Mesendoderm (in vitro differentiated cells): Measurements from ENCODE around the gene PCDHGB7.
"Not testable (repeated sequence)": the region's sequence is repeated elsewhere in the genome, so short reads cannot be mapped to it uniquely, and the experiment has no call there.

Experiments used
- DNase-seq: peaks from one replicate; pipeline ENCODE4 v3.0.0; 2013
- H2AK5ac ChIP-seq: 2 replicates; pipeline ENCODE4 v1.6.1; 2013; ENCODE audit warnings: low read length, inconsistent platforms
- H2BK120ac ChIP-seq: 2 replicates; pipeline ENCODE4 v1.6.1; 2013; ENCODE audit warnings: low read depth, mild to moderate bottlenecking, low read length, moderate library complexity, mixed read lengths
- H2BK15ac ChIP-seq: replicated peaks from 2 replicates; pipeline ENCODE4 v1.6.1; 2013; ENCODE audit warnings: low read depth, mild to moderate bottlenecking, moderate library complexity
- H2BK5ac ChIP-seq: 2 replicates; pipeline ENCODE4 v1.6.1; 2013; ENCODE audit warnings: low read length, inconsistent platforms
- H3K18ac ChIP-seq: 2 replicates; pipeline ENCODE4 v1.6.1; 2013; ENCODE audit warnings: mild to moderate bottlenecking, low read length, mixed read lengths
- H3K23ac ChIP-seq: one replicate; pipeline ENCODE4 v1.6.1; 2013; ENCODE audit warnings: low read length
- H3K27ac ChIP-seq: 2 replicates; pipeline ENCODE4 v1.5.1; 2013; ENCODE audit warnings: low read depth, mild to moderate bottlenecking, inconsistent platforms, low read length, moderate library complexity
- H3K27me3 ChIP-seq: 2 replicates; pipeline ENCODE4 v1.6.1; 2013; ENCODE audit warnings: low read length, control low read depth, mild to moderate bottlenecking, inconsistent platforms; ENCODE audit not compliant: insufficient read depth, poor library complexity
- H3K36me3 ChIP-seq: 2 replicates; pipeline ENCODE4 v1.6.1; 2013; ENCODE audit warnings: low read length, inconsistent platforms; ENCODE audit not compliant: control insufficient read depth, insufficient read depth
- H3K4ac ChIP-seq: one replicate; pipeline ENCODE4 v1.6.1; 2013; ENCODE audit warnings: low read depth, mild to moderate bottlenecking, low read length, moderate library complexity
- H3K4me1 ChIP-seq: 2 replicates; pipeline ENCODE4 v1.6.1; 2013; ENCODE audit warnings: low read depth, low read length, inconsistent platforms; ENCODE audit not compliant: control insufficient read depth
- H3K4me2 ChIP-seq: 2 replicates; pipeline ENCODE4 v1.6.1; 2013; ENCODE audit warnings: low read length
- H3K4me3 ChIP-seq: 2 replicates; pipeline ENCODE4 v1.5.1; 2013; ENCODE audit warnings: mild to moderate bottlenecking, low read length
- H3K56ac ChIP-seq: one replicate; pipeline ENCODE4 v1.6.1; 2013; ENCODE audit warnings: low read length
- H3K79me1 ChIP-seq: 2 replicates; pipeline ENCODE4 v1.6.1; 2013; ENCODE audit warnings: low read length, inconsistent platforms
- H3K79me2 ChIP-seq: 2 replicates; pipeline ENCODE4 v1.6.1; 2013; ENCODE audit warnings: mild to moderate bottlenecking, low read length; ENCODE audit not compliant: control insufficient read depth, insufficient read depth
- H3K9ac ChIP-seq: 2 replicates; pipeline ENCODE4 v1.6.1; 2013; ENCODE audit warnings: low read length, inconsistent platforms
- H4K5ac ChIP-seq: one replicate; pipeline ENCODE4 v1.6.1; 2013; ENCODE audit warnings: low read length
- H4K8ac ChIP-seq: one replicate; pipeline ENCODE4 v1.6.1; 2013; ENCODE audit warnings: low read depth, mild to moderate bottlenecking, control low read depth, low read length, moderate library complexity
- WGBS: extraction: QIAGEN DNeasy Blood & Tissue Kit; methylation state at CpG from one replicate; pipeline ENCODE4 v1.1.7; 2013; ENCODE audit warnings: low lambda C conversion rate, missing lambda C conversion rate; ENCODE audit not compliant: insufficient coverage; ENCODE audit errors: extremely low coverage; 5-methylcytosine and 5-hydroxymethylcytosine counted together

PCDHGB7 gene

DNA sequence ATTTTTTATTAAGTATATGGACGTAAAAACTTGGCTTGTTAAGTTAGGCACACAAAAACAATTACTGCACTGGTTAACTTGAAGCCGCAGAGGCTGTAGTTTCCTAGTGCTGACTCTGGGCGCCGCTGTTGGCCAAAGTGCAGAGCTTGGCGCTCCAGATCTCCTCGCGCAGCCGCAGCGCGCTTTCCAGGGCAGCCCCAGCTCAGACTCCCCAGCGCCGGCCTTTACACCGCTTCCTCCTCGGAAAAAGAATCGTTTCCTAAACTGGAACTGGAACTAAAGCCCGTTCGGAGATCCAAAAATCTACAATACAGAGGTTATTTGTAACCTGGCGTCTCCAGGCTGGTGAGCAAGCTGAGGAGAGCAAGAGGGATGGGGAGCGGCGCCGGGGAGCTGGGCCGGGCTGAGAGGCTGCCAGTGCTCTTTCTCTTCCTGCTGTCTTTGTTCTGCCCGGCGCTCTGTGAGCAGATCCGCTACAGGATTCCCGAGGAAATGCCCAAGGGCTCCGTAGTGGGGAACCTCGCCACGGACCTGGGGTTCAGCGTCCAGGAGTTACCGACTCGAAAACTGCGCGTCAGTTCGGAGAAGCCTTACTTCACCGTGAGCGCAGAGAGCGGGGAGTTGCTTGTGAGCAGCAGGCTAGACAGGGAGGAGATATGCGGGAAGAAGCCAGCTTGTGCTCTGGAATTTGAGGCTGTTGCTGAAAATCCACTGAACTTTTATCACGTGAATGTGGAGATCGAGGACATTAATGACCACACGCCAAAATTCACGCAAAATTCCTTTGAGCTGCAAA lies 19.5 kb upstream of the PCDHGB7 start, which contains the start of gene PCDHGB5:
PCDHGB5 (plus strand) TSS at position 192 of the 796 bp plus-strand sequence; CDS start at position 373, 181 bp downstream.
- H3K4me2 ChIP-seq, H3K27me3 ChIP-seq, H2BK120ac ChIP-seq, H3K4ac ChIP-seq, H3K18ac ChIP-seq, DNase-seq, H3K56ac ChIP-seq, H4K5ac ChIP-seq, H3K9ac ChIP-seq, H3K79me1 ChIP-seq, H2BK5ac ChIP-seq, H3K4me1 ChIP-seq, H3K27ac ChIP-seq, H3K23ac ChIP-seq, H2AK5ac ChIP-seq, H4K8ac ChIP-seq, H3K36me3 ChIP-seq, H2BK15ac ChIP-seq, H3K4me3 ChIP-seq, H3K79me2 ChIP-seq: not testable (repeated sequence)
- WGBS, result 100% methylated on average over 1 of the region's 43 CpGs

DNA sequence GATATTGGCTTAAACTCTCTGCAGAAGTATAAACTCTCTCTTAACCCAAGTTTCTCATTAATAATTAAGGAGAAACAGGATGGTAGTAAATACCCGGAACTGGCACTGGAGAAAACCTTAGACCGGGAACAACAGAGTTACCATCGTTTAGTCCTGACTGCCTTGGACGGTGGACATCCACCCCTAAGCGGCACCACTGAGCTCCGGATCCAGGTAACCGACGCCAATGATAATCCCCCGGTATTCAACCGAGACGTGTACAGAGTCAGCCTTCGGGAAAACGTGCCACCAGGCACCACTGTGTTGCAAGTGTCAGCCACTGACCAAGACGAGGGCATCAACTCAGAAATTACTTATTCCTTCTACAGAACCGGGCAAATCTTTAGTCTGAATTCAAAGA lies 18.9 kb upstream of the PCDHGB7 start:
- Histone ChIP-seq H2BK15ac (no peak overlapping the region), H2BK5ac (no peak overlapping the region), H3K27me3 (no peaks in the 10 kb centered on the region), H3K4me3 (no peak overlapping the region), H3K23ac (no peak overlapping the region), H3K79me2 (no peaks in the 10 kb centered on the region), H2BK120ac (no peak overlapping the region), H3K4me1 (no peaks in the 10 kb centered on the region), H4K5ac (no peak overlapping the region), H2AK5ac (no peak overlapping the region), H3K27ac (no peak overlapping the region), H3K9ac (no peak overlapping the region), H3K36me3 (no peaks in the 10 kb centered on the region), H3K4me2 (no peak overlapping the region), H3K18ac (no peak overlapping the region), H3K79me1 (no peaks in the 10 kb centered on the region), H4K8ac (no peak overlapping the region), H3K56ac (no peak overlapping the region), H3K4ac (no peak overlapping the region)
- no CpG with 5 or more reads among the region's 15 CpGs for WGBS
- DNase-seq, result no peak

DNA sequence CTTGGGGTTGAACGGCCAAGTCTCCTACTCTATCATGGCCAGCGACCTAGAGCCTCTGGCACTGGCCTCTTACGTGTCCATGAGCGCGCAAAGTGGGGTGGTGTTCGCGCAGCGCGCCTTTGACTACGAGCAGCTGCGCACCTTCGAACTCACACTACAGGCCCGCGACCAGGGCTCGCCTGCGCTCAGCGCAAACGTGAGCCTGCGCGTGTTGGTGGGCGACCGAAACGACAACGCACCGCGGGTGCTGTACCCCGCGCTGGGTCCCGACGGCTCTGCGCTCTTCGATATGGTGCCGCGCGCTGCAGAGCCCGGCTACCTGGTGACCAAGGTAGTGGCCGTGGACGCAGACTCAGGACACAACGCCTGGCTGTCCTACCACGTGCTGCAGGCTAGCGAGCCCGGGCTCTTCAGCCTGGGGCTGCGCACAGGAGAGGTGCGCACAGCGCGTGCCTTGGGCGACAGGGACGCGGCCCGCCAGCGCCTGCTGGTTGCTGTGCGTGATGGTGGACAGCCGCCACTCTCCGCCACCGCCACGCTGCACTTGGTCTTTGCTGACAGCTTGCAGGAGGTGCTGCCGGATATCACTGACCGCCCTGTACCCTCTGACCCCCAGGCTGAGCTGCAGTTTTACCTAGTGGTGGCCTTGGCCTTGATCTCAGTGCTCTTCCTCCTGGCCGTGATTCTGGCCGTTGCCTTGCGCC lies 17.8 kb upstream of the PCDHGB7 start:
- H3K79me1 ChIP-seq, result no peaks in the 10 kb centered on the region
- no peak overlapping the region for H3K27ac ChIP-seq
- H3K4me1 ChIP-seq, result no peaks in the 10 kb centered on the region
- H4K5ac ChIP-seq, result no peak overlapping the region
- no peak overlapping the region for H3K23ac ChIP-seq
- H3K27me3 ChIP-seq, result no peaks in the 10 kb centered on the region
- no peak overlapping the region for H2AK5ac ChIP-seq
- no peak for DNase-seq
- no peak overlapping the region for H3K4me3 ChIP-seq
- H3K4me2 ChIP-seq, result no peak overlapping the region
- H3K4ac ChIP-seq, result no peak overlapping the region
- no peak overlapping the region for H4K8ac ChIP-seq
- H2BK120ac ChIP-seq, result no peak overlapping the region
- H3K36me3 ChIP-seq, result no peaks in the 10 kb centered on the region
- H3K56ac ChIP-seq, result no peak overlapping the region
- H3K79me2 ChIP-seq, result no peaks in the 10 kb centered on the region
- no peak overlapping the region for H3K18ac ChIP-seq
- H2BK5ac ChIP-seq, result no peak overlapping the region
- no CpG with 5 or more reads among the region's 61 CpGs for WGBS
- H2BK15ac ChIP-seq, result no peak overlapping the region
- H3K9ac ChIP-seq, result no peak overlapping the region

DNA sequence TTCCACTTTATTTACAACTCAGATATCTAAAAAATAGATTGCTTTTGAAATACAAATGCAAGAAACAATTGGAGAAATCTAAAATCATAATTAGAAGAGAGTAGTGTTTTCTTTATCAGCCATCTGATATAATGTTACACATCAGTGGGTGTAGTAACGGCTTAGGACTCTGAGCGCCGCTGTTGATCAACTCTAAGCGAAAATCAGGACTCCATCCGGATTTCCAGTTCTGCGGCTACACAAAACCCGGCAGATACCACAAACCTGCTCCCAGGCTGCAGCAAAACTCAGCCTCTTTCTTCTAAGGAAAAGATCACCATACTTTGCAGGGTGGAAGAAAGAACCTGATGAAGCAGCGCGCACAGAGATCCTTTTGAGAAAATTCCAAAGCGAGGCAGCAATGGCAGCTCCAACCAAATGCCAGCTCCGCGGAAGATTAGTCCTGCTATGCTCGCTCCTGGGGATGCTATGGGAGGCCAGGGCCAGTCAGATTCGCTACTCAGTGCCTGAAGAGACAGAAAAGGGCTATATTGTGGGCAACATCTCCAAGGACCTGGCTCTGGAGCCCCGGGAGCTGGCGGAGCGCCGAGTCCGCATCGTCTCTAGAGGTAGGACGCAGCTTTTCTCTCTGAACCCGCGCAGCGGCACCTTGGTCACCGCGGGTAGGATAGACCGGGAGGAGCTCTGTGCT lies 14.8 kb upstream of the PCDHGB7 start, which contains the start of gene PCDHGA9:
PCDHGA9 (plus strand) TSS at position 226 of the 691 bp plus-strand sequence; CDS start at position 401, 175 bp downstream.
- H3K56ac ChIP-seq, result no peak within 1 kb of the TSS
- no peak within 1 kb of the TSS for H3K9ac ChIP-seq
- DNase-seq, result no peak
- no peaks in the 10 kb centered on the region for H3K79me1 ChIP-seq
- no peak within 1 kb of the TSS for H3K4me3 ChIP-seq
- no peak within 1 kb of the TSS for H4K8ac ChIP-seq
- no peaks in the 10 kb centered on the region for H3K27me3 ChIP-seq
- H3K4me1 ChIP-seq, result no peaks in the 10 kb centered on the region
- no CpG with 5 or more reads among the region's 27 CpGs for WGBS
- H3K4me2 ChIP-seq, result no peak within 1 kb of the TSS
- H3K79me2 ChIP-seq, result no peaks in the 10 kb centered on the region
- no peak within 1 kb of the TSS for H3K27ac ChIP-seq
- no peak within 1 kb of the TSS for H3K23ac ChIP-seq
- no peak within 1 kb of the TSS for H2AK5ac ChIP-seq
- H3K36me3 ChIP-seq, result no peaks in the 10 kb centered on the region
- H3K4ac ChIP-seq, result no peak within 1 kb of the TSS
- no peak within 1 kb of the TSS for H3K18ac ChIP-seq
- H2BK120ac ChIP-seq, result no peak within 1 kb of the TSS
- H4K5ac ChIP-seq, result no peak within 1 kb of the TSS
- H2BK15ac ChIP-seq, result no peak within 1 kb of the TSS
- H2BK5ac ChIP-seq, result no peak within 1 kb of the TSS

DNA sequence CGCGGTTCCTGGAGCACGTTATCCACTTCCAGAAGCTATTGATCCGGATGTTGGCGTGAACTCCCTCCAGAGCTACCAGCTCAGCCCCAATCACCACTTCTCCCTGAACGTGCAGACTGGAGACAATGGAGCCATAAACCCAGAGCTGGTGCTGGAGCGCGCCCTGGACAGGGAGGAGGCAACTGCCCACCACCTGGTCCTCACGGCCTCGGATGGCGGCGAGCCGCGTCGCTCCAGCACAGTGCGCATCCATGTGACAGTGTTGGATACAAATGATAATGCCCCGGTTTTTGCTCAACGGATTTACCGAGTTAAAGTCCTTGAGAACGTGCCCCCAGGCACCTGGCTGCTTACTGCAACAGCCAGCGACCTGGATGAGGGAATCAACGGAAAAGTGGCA lies 14.1 kb upstream of the PCDHGB7 start:
- no peak overlapping the region for H3K4me2 ChIP-seq
- H3K4me3 ChIP-seq, result no peak overlapping the region
- H3K18ac ChIP-seq, result no peak overlapping the region
- no peak overlapping the region for H3K27ac ChIP-seq
- H3K23ac ChIP-seq, result no peak overlapping the region
- H3K4ac ChIP-seq, result no peak overlapping the region
- no peaks in the 10 kb centered on the region for H3K79me2 ChIP-seq
- no peak overlapping the region for H2BK120ac ChIP-seq
- no peak overlapping the region for H2BK5ac ChIP-seq
- no peak for DNase-seq
- H3K56ac ChIP-seq, result no peak overlapping the region
- H3K79me1 ChIP-seq, result no peaks in the 10 kb centered on the region
- H4K5ac ChIP-seq, result no peak overlapping the region
- no CpG with 5 or more reads among the region's 22 CpGs for WGBS
- H2BK15ac ChIP-seq, result no peak overlapping the region
- H2AK5ac ChIP-seq, result no peak overlapping the region
- H3K9ac ChIP-seq, result no peak overlapping the region
- no peaks in the 10 kb centered on the region for H3K36me3 ChIP-seq
- H4K8ac ChIP-seq, result no peak overlapping the region
- no peaks in the 10 kb centered on the region for H3K27me3 ChIP-seq
- no peaks in the 10 kb centered on the region for H3K4me1 ChIP-seq
